HEK293 (cell line): ENCODE data around the gene SGSM2.

ENCODE experiments used
- ATF2 ChIP-seq: fragments of 450-650 bp; formaldehyde crosslinking; IDR thresholded peaks from 2 replicates; pipeline ENCODE4 v1.5.1; 2016; ENCODE audit warnings: missing biosample characterization, missing genetic modification characterization, low read depth
- CTCF ChIP-seq: fragments of 450-650 bp; formaldehyde crosslinking; IDR thresholded peaks from 2 replicates; pipeline ENCODE4 v1.5.1; 2016; ENCODE audit warnings: missing biosample characterization, missing genetic modification characterization
- GLIS1 ChIP-seq: fragments of 450-650 bp; formaldehyde crosslinking; IDR thresholded peaks from 2 replicates; pipeline ENCODE4 v1.5.1; 2016; ENCODE audit warnings: missing biosample characterization, missing genetic modification characterization
- REPIN1 ChIP-seq: fragments of 450-650 bp; formaldehyde crosslinking; IDR thresholded peaks from 2 replicates; pipeline ENCODE4 v1.5.1; 2017; ENCODE audit warnings: missing biosample characterization, missing genetic modification characterization, low read depth
- TRIM28 ChIP-seq: IDR thresholded peaks from 2 replicates; pipeline ENCODE4 v1.6.1; 2011; ENCODE audit warnings: low read length, control low read depth, borderline replicate concordance
- ZNF138 ChIP-seq: fragments of 450-650 bp; formaldehyde crosslinking; IDR thresholded peaks from 2 replicates; pipeline ENCODE4 v1.5.1; 2016; ENCODE audit warnings: missing biosample characterization, missing genetic modification characterization, borderline replicate concordance
- ZNF2 ChIP-seq: fragments of 450-650 bp; formaldehyde crosslinking; IDR thresholded peaks from 2 replicates; pipeline ENCODE4 v1.5.1; 2016; ENCODE audit warnings: missing biosample characterization, missing genetic modification characterization
- ZNF792 ChIP-seq: fragments of 450-650 bp; formaldehyde crosslinking; IDR thresholded peaks from 2 replicates; pipeline ENCODE4 v1.5.1; 2016; ENCODE audit warnings: missing biosample characterization, missing genetic modification characterization

DNA sequence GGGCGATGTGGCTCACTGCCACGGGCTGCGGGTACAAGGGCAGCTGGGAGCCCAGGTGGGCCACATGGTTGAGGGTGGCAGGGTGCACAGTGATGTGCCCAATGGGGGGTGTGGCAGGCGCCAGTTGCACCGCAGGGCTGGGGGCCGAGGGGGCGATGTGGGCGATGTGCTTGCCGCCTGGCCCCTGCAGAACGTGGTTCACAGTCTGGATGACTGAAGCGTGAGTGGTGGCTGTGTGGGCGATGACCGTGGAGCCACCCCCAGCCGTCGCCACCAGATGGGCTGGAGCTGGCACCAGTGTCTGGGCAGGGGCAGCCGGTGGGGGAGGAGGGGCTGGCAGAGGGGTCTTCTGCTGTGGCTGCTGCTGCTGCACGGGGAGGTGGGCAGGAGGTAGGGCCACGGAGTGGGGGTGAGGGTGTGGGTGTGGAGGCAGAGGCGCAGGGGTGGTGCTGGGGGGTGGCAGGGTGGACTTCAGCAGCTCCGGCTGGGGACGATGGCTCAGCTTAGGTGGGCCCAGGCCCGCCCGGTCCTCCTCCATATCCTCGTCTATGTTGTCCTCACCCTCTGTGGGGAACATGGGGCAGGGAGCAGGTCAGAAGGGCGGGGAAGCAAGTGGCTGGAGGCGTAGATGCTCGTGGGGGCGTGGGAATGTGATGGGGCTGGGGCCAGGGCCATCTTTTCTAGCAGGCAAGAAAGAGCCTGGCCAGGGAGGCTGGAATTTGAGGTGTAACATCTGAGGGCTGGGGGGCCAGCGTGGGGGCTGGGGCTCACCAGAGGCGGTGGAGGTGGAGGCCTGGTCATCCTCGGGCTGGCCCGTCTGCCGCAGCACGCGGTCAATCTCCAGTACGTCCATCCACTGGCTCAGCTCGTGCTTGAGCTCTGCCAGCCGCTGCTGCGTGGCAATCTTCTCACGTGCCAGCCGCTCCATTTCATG lies 50.1 kb downstream of the SGSM2 start:
- no peak for TF ChIP-seq ZNF2
- no peak for TF ChIP-seq CTCF
- no peak for TF ChIP-seq REPIN1
- no peak for TF ChIP-seq GLIS1
- TF ChIP-seq TRIM28, result no peak
- no peak for TF ChIP-seq ATF2
- no peak for TF ChIP-seq ZNF138
- TF ChIP-seq ZNF792 (tag by site-specific recombination), result no peak
